Peyer's patch (tissue), 4 donors: Measurements from ENCODE around the gene FBXO21.

Experiments
- CTCF ChIP-seq, 6 experiments: fragments of 450-650 bp in 4 of 6; fragments of 200-600 bp in 2 of 6; sonication (generic) in 1 of 6; IDR thresholded peaks; one replicate each; pipeline ENCODE4 v1.5.1; 2017 to 2019; ENCODE audit warnings: antibody characterized with exemption in 6 of 6, mild to moderate bottlenecking in 3 of 6, moderate library complexity in 1 of 6
- POLR2A ChIP-seq, 2 donors: fragments of 450-650 bp; IDR thresholded peaks; one replicate each; pipeline ENCODE4 v1.5.1; 2017; ENCODE audit warnings: antibody characterized with exemption in 2 of 2, mild to moderate bottlenecking in 2 of 2, moderate library complexity in 2 of 2

GRCh38 chr12:117114784-117115183, 75.5 kb downstream of the FBXO21 start:
- TF ChIP-seq POLR2A (IDR thresholded peaks at IDR 0.05) (no peak), CTCF (IDR thresholded peaks at IDR 0.05) (no peak)
